Activated CD8-positive, alpha-beta T cell treated with anti-CD3 and anti-CD28 coated beads for 36 hours (primary cell): ENCODE data around the gene STX1A. TPM values are rescaled to one million over a fixed set of nuclear protein-coding genes. Genes with fewer than 3 reads are reported as not detected.
"Not testable (repeated sequence)": the region's sequence is repeated elsewhere in the genome, so short reads cannot be mapped to it uniquely, and the experiment has no call there.

Experiments
- ATAC-seq: fragments of 200-7000 bp; cut with Tn5 transposase; one replicate; pipeline ENCODE4 v1.10.0; 2021; ENCODE audit warnings: mild to moderate bottlenecking, moderate library complexity
- CTCF ChIA-PET: fragments of 350-600 bp; sonication (Branson Sonifier 250); formaldehyde crosslinking; loops from one replicate; lab custom pipeline; 2021; ENCODE audit warnings: antibody characterized with exemption; lab: Charles Lee
- POLR2A ChIA-PET: fragments of 350-600 bp; sonication (Branson Sonifier 250); formaldehyde crosslinking; loops from one replicate; lab custom pipeline; 2021; ENCODE audit warnings: antibody characterized with exemption; lab: Charles Lee
- DNase-seq: peaks from one replicate; pipeline ENCODE4 v3.0.0-alpha.2; 2020
- H3K27ac Mint-ChIP-seq: one replicate; pipeline ENCODE4 v1.8.0; 2021; ENCODE audit warnings: mild to moderate bottlenecking, mixed read lengths
- H3K27me3 Mint-ChIP-seq: one replicate; pipeline ENCODE4 v1.8.0; 2021; ENCODE audit warnings: mixed read lengths
- H3K36me3 Mint-ChIP-seq: one replicate; pipeline ENCODE4 v1.8.0; 2021; ENCODE audit warnings: low read depth, mixed read lengths
- H3K4me1 Mint-ChIP-seq: one replicate; pipeline ENCODE4 v1.8.0; 2021; ENCODE audit warnings: low read depth, mixed read lengths
- H3K4me3 Mint-ChIP-seq: one replicate; pipeline ENCODE4 v1.8.0; 2021; ENCODE audit warnings: mild to moderate bottlenecking, moderate library complexity, mixed read lengths
- H3K9me3 Mint-ChIP-seq: one replicate; pipeline ENCODE4 v1.8.0; 2021; ENCODE audit warnings: mixed read lengths
- intact Hi-C: fragments of 100-400 bp; cut with micrococcal nuclease; formaldehyde crosslinking; loops from one replicate; pipeline ENCODE4 v1.10.0; 2022
- total RNA-seq, 2 experiments: library from RNA; stranded (reverse); gene quantifications; one replicate each; pipeline ENCODE4 v1.2.3, GENCODE V29; 2021
- TF ChIP-seq, protein P1 (sequence below): fragments of 200-600 bp; IDR thresholded peaks from one replicate; pipeline ENCODE4 v1.8.0; 2022; ENCODE audit warnings: antibody characterized with exemption, mild to moderate bottlenecking

Gene STX1A
- total RNA-seq, 2 experiments from 2014 or later: 11.4 to 11.5 TPM

DNA sequence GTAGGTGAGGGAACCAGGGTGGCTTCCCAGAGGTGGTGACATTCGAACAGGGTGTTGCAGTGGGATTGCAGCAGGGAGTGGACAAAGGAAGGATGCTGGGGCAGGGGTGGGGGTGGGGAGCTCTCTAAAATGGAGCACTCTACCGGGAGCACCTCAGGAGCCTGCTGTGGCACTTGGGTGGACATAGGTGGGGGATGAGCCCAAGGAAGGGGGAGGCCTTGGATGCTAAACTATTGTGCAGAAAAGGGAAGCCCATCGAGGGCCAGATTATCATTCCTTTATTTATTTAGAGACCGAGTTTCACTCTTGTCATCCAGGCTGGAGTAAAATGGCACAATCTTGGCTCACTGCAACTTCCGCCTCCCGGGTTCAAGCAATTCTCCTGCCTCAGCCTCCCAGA, 3.3 kb upstream of the STX1A start:
- no peak overlapping the region for H3K4me3 Mint-ChIP-seq
- H3K4me1 Mint-ChIP-seq: peaks cover 14% of the 10 kb centered on the region
- intact Hi-C loops: no loop called here
- peaks cover 4% of the 10 kb centered on the region for H3K27me3 Mint-ChIP-seq
- no peak for DNase-seq
- ATAC-seq: no peak
- ChIA-PET POLR2A (no interaction called here), CTCF (interaction anchor here (1.1 to 4.6 kb wide), 4 partner anchors 12 to 117 kb away, joined by 3 to 53 read pairs (median 4); no protein-coding TSS in a partner anchor)
- H3K9me3 Mint-ChIP-seq: no peaks in the 10 kb centered on the region
- TF ChIP-seq, protein P1, sequence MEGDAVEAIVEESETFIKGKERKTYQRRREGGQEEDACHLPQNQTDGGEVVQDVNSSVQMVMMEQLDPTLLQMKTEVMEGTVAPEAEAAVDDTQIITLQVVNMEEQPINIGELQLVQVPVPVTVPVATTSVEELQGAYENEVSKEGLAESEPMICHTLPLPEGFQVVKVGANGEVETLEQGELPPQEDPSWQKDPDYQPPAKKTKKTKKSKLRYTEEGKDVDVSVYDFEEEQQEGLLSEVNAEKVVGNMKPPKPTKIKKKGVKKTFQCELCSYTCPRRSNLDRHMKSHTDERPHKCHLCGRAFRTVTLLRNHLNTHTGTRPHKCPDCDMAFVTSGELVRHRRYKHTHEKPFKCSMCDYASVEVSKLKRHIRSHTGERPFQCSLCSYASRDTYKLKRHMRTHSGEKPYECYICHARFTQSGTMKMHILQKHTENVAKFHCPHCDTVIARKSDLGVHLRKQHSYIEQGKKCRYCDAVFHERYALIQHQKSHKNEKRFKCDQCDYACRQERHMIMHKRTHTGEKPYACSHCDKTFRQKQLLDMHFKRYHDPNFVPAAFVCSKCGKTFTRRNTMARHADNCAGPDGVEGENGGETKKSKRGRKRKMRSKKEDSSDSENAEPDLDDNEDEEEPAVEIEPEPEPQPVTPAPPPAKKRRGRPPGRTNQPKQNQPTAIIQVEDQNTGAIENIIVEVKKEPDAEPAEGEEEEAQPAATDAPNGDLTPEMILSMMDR: no peak
- no peaks in the 10 kb centered on the region for H3K36me3 Mint-ChIP-seq
- H3K27ac Mint-ChIP-seq: no peak overlapping the region

DNA sequence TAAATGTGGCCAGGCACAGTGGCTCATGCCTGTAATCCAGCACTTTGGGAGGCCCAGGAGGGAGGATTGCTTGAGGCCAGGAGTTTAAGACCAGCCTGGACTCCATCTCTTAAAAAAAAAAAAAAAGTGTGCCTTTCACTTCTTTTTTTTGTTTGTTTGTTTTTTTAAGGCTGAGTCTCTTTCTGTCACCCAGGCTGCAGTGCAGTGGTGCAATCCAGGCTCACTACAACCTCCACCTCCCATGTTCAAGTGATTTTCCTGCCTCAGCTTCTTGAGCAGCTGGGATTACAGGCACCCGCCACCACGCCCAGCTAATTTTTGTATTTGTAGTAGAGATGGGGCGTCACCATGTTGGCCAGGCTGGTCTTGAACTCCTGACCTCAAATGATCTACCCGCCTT, 2.7 kb upstream of the STX1A start:
- H3K4me1 Mint-ChIP-seq: peaks cover 20% of the 10 kb centered on the region
- H3K36me3 Mint-ChIP-seq, ATAC-seq, H3K27ac Mint-ChIP-seq, H3K4me3 Mint-ChIP-seq, DNase-seq, H3K9me3 Mint-ChIP-seq, intact Hi-C loops, H3K27me3 Mint-ChIP-seq: not testable (repeated sequence)
- ChIA-PET CTCF (interaction anchor here (1.7 kb wide), 1 partner anchor 24 kb away, joined by 3 read pairs; no protein-coding TSS in a partner anchor), POLR2A (interaction anchor here (0.6 kb wide), 1 partner anchor 16 kb away, joined by 3 read pairs; no protein-coding TSS in a partner anchor)

DNA sequence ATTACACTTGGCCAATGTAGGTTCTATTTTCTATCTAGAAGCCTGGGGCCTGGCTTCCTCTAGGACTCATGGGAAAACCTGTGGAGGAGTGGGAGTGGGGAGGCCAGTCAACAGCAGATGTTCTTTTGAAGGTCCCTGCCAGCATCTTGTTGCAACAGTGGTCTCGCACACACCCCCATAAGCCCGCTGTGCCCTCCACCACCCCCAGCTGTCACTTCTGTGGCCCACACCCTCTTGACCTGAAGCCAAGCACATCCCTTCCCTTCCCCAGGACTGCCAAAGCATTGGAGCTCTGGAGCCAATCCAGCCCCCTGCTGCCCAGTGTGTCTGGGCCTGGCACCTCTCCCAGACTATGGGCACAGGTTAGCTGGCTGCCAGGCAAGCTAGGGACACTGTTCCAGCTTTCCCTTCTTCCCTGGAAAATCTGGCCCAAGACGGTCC, 1.9 kb upstream of the STX1A start:
- Mint-ChIP-seq H3K4me1 (peaks cover 25% of the 10 kb centered on the region), H3K27me3 (peaks cover 4% of the 10 kb centered on the region), H3K36me3 (no peaks in the 10 kb centered on the region), H3K4me3 (peak overlapping the region; percentile 11), H3K9me3 (no peaks in the 10 kb centered on the region), H3K27ac (no peak overlapping the region)
- TF ChIP-seq, protein P1: no peak
- ChIA-PET CTCF (interaction anchor here (1.3 to 2.6 kb wide), 3 partner anchors 13 to 114 kb away, joined by 3 to 12 read pairs (median 4); no protein-coding TSS in a partner anchor), POLR2A (no interaction called here)
- no peak for ATAC-seq
- intact Hi-C loops: no loop called here
- DNase-seq: no peak

DNA sequence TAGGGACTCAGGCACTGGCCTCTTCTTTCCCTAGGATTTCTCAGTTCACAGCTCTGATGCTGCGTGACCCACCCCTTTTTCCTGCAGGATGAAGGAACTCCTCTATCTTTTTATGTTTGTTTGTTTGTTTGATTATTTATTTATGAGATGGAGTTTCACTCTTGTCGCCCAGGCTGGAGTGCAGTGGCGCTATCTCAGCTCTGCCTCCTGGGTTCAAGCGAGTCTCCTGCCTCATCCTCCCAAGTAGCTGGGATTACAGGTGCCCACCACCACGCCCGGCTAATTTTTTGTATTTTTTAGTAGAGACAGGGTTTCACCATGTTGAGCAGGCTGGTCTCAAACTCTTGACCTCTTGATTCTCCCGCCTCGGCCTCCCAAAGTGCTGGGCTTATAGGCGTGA, 974 bp upstream of the STX1A start:
- not testable (repeated sequence) for H3K27ac Mint-ChIP-seq, H3K36me3 Mint-ChIP-seq
- CTCF ChIA-PET: interaction anchor here (1.3 to 2.6 kb wide), 4 partner anchors 8 to 113 kb away, joined by 3 to 12 read pairs (median 5); no protein-coding TSS in a partner anchor

DNA sequence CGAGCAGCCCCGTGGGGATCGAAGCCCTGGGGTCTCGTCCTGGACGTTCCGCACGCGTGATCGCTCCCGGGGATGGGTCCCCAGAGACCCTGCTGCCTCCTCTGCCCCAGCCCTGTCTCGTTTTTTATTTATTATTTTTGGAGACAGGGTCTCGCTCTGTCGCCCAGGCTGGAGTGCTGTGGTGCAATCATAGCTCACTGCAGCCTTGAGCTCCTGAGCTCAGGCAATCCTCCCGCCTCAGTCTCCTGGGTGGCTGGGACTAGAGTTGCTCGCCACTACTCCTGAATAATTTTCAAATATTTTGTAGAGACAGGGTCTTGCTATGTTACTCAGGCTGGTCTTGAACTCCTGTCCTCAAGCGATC, 319 bp upstream of the STX1A start:
- intact Hi-C loops: loop anchor here (5.0 kb wide), 1 partner anchor 37 kb away; the partner anchor contains the start of genes BUD23 and DNAJC30
- no peak for DNase-seq
- Mint-ChIP-seq H3K36me3 (peaks cover 4% of the 10 kb centered on the region), H3K4me3 (peak overlapping the region; percentile 71), H3K4me1 (peaks cover 35% of the 10 kb centered on the region), H3K27ac (no peak overlapping the region), H3K9me3 (no peaks in the 10 kb centered on the region), H3K27me3 (peaks cover 4% of the 10 kb centered on the region)
- ChIA-PET POLR2A (interaction anchor here (0.7 to 1.5 kb wide), 4 partner anchors 17 to 113 kb away, joined by 3 read pairs; partner anchors contain the start of gene ABHD11), CTCF (interaction anchor here (1.2 to 2.6 kb wide), 5 partner anchors 9 to 113 kb away, joined by 3 to 12 read pairs (median 4); partner anchors contain the start of gene VPS37D)
- no peak for ATAC-seq
- TF ChIP-seq, protein P1: no peak

More for the DNA sequence above, 974 bp upstream of the STX1A start:
- intact Hi-C loops, DNase-seq, H3K9me3 Mint-ChIP-seq, H3K27me3 Mint-ChIP-seq, ATAC-seq: not testable (repeated sequence)
- peaks cover 33% of the 10 kb centered on the region for H3K4me1 Mint-ChIP-seq
- POLR2A ChIA-PET: interaction anchor here (0.7 to 1.5 kb wide), 3 partner anchors 16 to 113 kb away, joined by 3 read pairs; partner anchors contain the start of gene ABHD11
- peak overlapping the region; percentile 71 for H3K4me3 Mint-ChIP-seq

DNA sequence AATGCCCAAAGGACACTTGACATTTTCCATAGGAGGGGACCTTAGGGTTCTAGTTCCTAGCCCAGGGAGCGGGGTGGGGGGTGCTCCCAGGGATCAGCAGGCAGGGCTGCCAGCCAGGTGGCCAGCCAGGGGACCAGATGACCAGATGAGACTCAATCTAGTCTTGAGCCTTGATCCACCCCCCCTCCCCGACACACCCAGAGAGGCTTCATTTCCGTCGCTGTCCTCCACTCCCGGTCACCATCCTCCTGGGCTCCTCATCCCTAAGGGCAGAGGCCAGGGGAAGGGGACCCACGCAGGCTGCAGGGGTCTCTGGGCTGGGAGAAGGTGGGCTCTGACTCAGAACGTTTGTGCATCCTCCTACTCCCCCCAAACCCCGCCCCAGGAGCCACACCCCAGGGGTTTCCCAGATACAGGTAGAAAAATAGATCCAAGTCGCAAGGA, 1.0 kb downstream of the STX1A start:
- peaks cover 4% of the 10 kb centered on the region for H3K27me3 Mint-ChIP-seq
- no peaks in the 10 kb centered on the region for H3K9me3 Mint-ChIP-seq
- ATAC-seq (peak; percentile 5), DNase-seq (peak; percentile 66)
- peaks cover 4% of the 10 kb centered on the region for H3K36me3 Mint-ChIP-seq
- peak overlapping the region; percentile 47 for H3K27ac Mint-ChIP-seq
- H3K4me1 Mint-ChIP-seq: peaks cover 35% of the 10 kb centered on the region
- ChIA-PET CTCF (interaction anchor here (1.0 to 1.3 kb wide), 3 partner anchors 16 to 112 kb away, joined by 4 to 9 read pairs (median 5); no protein-coding TSS in a partner anchor), POLR2A (interaction anchor here (1.0 kb wide), 1 partner anchor 89 kb away, joined by 3 read pairs; no protein-coding TSS in a partner anchor)
- H3K4me3 Mint-ChIP-seq: peak overlapping the region; percentile 63
- intact Hi-C loops: loop anchor here (5.0 kb wide), 1 partner anchor 36 kb away; the partner anchor contains the start of genes BUD23 and DNAJC30
- TF ChIP-seq, protein P1: no peak
